HG02571 (cell line): ENCODE measurements around the gene CCL20.
"Not testable (repeated sequence)": the region's sequence is repeated elsewhere in the genome, so short reads cannot be mapped to it uniquely, and the experiment has no call there.

ENCODE experiments used
- ATAC-seq: cut with Tn5 transposase; IDR thresholded peaks from one replicate; pipeline ENCODE4 v1.9.1; 2021; ENCODE audit warnings: mild to moderate bottlenecking, moderate library complexity; ENCODE audit not compliant: unreplicated experiment

Gene CCL20

DNA sequence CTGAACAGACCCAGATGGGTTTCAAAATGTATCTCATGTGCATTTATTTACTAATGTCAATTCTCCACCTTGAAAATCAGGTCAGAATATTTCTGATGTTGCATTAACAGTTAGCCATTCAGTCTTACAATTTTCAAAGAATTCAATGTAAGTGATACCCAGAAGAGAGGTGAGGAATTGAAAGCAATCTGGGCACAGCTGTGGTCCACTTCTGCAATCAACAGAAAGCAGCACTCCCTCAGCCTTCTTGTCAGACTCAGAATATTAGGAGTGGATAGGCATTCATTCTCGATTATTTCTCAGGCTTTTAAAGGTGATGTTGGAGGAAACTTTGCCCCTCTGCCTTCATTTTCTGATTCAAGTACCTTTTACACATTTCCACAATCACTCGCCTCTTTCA, 15.7 kb downstream of the CCL20 start:
- ATAC-seq, result no peak

DNA sequence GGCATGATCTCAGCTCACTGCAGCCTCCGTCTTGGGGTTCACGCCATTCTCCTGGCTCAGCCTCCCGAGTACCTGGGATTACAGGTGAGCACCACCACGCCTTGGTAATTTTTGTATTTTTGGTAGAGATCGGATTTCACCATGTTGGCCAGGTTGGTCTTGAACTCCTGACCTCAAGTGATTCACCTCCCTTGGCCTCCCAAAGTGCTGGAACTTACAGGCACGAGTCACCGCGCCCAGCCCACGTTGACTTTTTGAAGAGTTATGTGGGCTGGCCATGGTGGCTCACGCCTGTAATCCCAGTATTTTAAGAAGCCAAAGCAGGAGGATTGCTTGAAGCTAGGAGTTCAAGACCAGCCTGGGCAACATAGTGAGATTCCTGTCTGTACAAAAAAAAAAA, 20.8 kb downstream of the CCL20 start:
- no peak for ATAC-seq

- no peak for ATAC-seq
These were observed 21.4 kb downstream of the CCL20 start for GRCh38 chr2:227834916-227835650.

DNA sequence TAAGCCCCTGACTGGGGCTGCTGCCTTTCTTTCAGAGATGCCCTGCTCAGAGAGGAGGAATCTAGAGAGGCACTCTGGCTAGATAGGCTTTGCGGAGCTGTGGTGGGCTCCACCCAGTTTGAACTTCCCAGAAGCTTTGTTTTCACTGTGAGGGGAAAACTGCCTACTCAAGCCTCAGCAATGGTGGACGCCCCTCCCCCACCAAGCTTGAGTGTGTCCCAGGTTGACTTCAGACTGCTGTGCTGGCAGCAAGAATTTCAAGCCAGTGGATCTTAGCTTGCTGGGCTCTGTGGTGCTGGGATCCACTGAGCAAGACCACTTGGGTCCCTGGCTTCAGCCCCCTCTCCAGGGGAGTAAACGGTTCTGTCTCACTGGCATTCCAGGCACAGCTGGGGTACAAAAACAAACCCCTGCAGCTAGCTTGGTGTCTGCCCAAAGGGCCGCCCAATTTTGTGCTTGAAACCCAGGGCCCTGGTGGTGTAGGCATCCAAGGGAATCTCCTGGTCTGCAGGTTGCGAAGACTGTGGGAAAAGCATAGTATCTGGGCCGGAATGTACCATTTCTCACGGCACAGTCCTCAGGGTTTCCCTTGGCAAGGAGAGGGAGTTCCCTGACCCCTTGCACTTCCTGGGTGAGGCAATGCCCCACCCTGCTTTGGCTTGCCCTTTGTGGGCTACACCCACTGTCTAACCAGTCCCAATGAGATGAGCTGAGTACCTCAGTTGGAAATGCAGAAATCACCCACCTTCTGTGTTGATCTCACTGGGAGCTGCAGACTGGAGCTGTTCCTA, 25.9 kb downstream of the CCL20 start:
- ATAC-seq, result not testable (repeated sequence)

- ATAC-seq, result no peak
These were observed 33.2 kb downstream of the CCL20 start for GRCh38 chr2:227846831-227847230.

DNA sequence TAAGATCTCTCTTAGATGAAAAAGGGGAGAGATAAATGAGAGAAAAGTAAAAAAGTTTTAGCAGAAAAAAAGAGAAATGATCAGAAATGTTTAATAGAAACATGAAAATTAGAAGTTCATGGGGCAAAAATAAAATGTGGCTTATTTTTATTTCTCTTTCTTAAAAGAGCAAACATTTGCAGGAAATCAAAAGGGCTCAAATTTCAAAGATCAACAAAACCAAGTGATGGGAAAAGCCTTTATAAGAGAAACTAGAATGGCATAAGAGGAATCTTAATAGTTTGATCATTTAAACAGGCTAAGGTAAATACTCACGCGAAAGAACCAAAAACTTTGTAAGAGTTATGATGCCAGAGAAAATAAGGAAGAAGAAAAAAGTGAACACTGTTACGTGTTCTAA, 34.5 kb downstream of the CCL20 start:
- no peak for ATAC-seq

GRCh38 chr2:227848586-227848985, 34.9 kb downstream of the CCL20 start:
- ATAC-seq, result no peak

DNA sequence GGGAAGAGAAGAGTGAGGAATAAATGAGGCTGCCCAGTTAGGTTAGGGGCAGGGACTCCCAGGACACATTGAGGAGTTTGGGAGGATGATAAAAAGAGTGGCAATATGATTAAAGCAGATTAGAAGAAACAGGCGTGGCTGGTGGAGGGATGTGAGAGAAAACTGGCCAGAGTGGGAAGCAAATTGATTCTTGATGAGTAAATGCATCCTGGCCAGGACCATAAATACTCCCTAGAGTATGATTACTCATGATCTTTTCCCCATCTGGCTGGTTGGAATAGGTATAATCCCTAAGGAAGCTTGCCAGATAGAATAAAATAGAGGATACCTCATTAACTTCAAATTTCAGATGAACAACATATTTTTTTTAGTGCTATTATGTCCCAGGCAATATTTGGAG, 36.3 kb downstream of the CCL20 start:
- ATAC-seq, result no peak

DNA sequence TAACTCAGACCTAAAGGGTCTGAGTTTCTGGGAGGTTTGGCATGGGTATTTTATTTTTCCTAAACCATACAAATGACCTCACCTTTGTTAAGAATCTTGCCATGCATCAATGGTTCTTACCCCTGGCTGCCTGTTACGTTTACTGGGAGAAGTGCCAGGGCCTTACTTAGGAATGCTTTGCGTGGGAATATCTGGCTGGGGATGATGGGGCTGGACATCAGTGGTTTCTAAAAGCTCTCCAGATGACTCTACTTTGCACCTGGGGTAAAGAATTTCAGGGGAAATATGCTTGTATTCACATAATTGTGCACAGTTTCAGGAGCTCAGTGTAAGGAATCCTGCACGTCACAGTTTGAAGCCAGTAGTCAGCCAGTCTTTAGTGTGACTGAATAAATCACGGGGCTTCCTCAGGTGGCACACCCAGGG, 39.6 kb downstream of the CCL20 start:
- no peak for ATAC-seq

GRCh38 chr2:227853765-227854271, 40.2 kb downstream of the CCL20 start:
- no peak for ATAC-seq

DNA sequence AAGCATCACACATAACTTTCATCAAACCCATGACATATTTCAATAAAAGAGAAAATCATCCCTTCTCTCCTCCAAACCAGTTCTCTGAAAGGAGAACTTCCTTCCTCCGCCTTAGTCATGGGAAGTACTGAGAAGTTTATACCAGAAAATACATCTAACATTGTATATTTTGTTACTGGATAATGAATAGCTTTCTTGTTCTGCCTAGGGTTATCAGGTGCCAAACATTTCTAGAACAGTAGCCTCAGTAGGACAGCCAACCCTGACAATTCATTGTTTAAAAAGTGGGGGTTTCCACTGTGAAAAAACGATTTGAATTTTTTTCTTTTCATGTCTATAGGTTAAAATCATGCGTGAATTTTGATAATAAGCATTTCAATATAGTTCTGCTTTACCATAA, 41.8 kb downstream of the CCL20 start:
- no peak for ATAC-seq

DNA sequence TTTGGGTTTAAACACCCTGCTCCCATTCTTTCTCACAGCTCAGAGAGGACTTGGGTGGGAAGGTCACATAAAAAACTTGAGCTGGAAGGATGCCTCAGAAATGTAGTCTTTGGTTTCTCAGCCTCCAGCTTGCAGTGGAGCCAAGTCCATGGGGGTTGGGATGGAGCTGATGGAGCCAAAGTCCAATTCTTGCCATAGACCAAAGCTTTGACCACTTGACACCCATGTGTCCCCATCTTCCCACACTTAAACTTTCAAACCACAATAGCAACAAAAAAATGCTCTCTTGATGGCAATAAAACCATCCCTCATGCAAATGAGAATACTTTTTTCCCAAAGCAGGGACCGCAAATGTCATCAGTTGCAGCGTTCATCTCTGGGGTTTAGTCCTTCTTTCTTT, 43.1 kb downstream of the CCL20 start:
- ATAC-seq, result no peak

GRCh38 chr2:227860221-227860641, 46.6 kb downstream of the CCL20 start:
- no peak for ATAC-seq

DNA sequence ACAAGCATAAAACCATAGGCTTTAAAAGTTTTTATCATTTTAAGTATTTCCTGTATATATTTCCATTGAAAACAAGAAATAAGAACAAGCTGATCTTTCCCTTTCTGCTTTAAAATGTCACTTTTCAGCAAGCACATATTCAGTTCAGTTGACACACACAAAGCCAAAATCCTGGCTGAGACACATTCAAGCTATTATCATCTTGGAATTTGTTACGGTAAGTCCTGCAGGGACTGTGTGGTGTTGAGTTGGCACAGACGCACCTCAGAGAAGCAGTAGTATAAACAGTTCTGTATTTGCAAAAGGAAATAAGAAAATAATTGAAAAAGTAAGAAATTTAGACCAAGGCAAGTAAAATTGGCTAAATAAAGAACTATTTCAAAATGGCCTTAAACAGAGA, 47.4 kb downstream of the CCL20 start:
- no peak for ATAC-seq

DNA sequence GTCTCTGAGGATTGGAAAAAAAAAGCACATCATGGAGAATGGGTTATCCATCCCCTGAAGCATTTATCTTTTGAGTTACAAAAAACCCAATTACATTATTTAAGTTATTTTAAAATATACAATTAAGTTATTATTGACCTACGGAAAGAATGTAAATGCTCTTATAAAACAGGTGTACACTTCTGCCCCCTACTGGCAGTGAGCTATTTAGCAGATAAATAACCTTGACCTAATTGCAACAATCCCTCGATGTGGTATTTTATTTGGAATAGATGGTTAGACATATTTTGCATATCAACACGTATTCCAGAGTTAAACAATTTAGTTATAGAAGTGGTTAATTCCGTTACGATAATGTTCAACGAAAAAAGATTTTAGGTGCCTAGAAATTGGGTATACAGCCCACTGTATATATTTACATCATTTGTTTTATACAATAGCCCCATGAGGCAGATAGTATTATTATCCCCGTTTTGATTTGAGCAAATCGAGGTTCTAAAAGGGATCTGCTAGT, 48.6 kb downstream of the CCL20 start:
- no peak for ATAC-seq

DNA sequence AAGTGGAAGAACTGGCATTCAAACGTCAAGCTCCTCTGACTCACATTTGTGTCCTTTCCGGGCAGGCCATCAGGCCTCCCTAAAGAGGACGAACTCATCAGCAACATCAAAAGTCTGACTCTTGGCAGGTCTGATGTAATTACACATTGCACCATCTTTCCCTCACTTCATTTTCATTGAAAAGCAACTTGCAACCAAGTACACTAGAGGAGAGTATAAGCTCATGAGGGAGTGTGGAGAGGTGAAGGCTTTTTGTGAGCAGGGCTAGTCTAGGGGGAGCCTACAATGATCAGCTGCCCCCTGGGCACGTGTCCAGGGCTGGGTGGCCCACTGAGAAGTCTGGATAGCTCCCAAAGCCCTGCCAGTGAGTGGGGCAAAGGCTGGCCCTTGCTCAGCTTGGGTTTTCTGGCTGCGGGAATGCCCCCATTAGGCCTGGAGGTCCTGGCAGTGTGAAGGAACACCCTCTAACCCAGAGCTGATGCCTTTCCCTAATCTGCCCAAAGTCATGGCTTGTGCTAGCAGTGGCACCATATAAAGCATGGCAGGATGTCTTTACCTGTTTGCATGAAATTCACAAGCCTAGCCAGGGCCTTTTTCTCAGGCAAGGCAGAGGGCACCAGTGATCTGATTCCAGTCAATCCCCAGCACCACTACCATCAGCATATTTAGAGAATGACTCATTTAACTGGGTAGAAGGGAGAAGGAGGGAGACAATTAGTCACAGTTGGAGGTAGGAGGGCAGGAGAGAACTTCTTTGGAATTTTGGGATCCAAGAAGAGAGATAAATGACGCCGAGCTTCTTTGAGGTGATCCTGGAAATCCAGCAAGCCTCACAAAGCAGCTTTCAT, 49.3 kb downstream of the CCL20 start:
- no peak for ATAC-seq

GRCh38 chr2:227864161-227864756, 50.6 kb downstream of the CCL20 start:
- no peak for ATAC-seq

DNA sequence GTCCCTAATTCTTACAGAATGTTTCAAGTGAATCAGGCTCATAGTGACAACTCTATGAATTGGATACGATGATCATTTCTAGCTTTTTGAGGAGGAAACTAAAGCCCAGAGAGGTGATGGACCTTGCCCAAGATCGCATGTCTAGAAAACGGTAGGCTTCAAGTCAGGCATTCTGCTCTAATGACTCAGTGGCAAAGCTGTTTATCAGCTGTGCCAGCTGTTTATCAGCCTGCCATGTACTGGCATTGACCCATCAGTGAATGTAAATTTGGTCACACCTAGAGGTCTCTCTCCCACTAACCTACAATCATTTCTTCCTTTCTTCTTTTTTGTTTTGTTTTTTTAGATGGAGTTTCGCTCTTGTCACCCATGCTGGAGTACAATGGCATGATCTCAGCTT, 51.6 kb downstream of the CCL20 start:
- no peak for ATAC-seq
